PFSK-1 (cell line): ENCODE data around the gene ARPC2.

Source experiments
- POLR2AphosphoS5 ChIP-seq: IDR thresholded peaks from 2 replicates; pipeline ENCODE4 v1.6.1; 2012; ENCODE audit warnings: low read depth, mild to moderate bottlenecking, control low read depth, low read length, moderate library complexity
- REST ChIP-seq, 2 experiments: IDR thresholded peaks; 2 replicates each; pipeline versions ENCODE4 v1.6.1 to v1.8.0; 2011 to 2012; ENCODE audit warnings: low read depth in 2 of 2, low read length in 2 of 2, control low read depth in 1 of 2, inconsistent platforms in 1 of 2, mild to moderate bottlenecking in 1 of 2, moderate library complexity in 1 of 2; ENCODE audit not compliant: insufficient read depth in 1 of 2
- SIN3A ChIP-seq: IDR thresholded peaks from 2 replicates; pipeline ENCODE4 v1.6.1; 2012; ENCODE audit warnings: mild to moderate bottlenecking, low read length, moderate library complexity, borderline replicate concordance; ENCODE audit not compliant: insufficient read depth
- TAF1 ChIP-seq: IDR thresholded peaks from 2 replicates; pipeline ENCODE4 v1.6.1; 2012; ENCODE audit warnings: low read length, control low read depth, borderline replicate concordance; ENCODE audit not compliant: insufficient read depth

- TF ChIP-seq POLR2AphosphoS5 (no peak), REST (IDR thresholded peaks at IDR 0.05; ENCODE audit: insufficient read depth in 1 of 2, low read depth in 2 of 2, low read length in 2 of 2) (no peak), TAF1 (no peak), SIN3A (no peak)
Observed at GRCh38 chr2:218294430-218295022, 77.5 kb downstream of the ARPC2 start.
